Keratinocyte (primary cell): ENCODE data around the gene MTHFR. TPM values are rescaled to one million over a fixed set of nuclear protein-coding genes. Genes with fewer than 3 reads are reported as not detected.

Source experiments
- DNase-seq: peaks from one replicate; pipeline ENCODE4 v3.0.0-alpha.2; 2011; ENCODE audit warnings: low read depth, missing footprints, low spot score
- FAIRE-seq: peaks from 2 replicates; lab custom pipeline; 2011; peaks lifted over from hg19 to GRCh38; lab: Jason Lieb, UNC
- H2AFZ ChIP-seq: 2 replicates; pipeline ENCODE4 v1.6.0; 2012; ENCODE audit warnings: low read length, control low read depth, inconsistent platforms; ENCODE audit not compliant: control insufficient read depth
- H3K27ac ChIP-seq: 2 replicates; pipeline ENCODE4 v1.5.1; 2011; ENCODE audit warnings: low read length; ENCODE audit not compliant: control insufficient read depth, insufficient read depth
- H3K27me3 ChIP-seq: 3 replicates; pipeline ENCODE4 v1.6.0; 2011; ENCODE audit warnings: low read length; ENCODE audit not compliant: control insufficient read depth, insufficient read depth; ENCODE audit errors: extremely low read depth
- H3K36me3 ChIP-seq, 2 experiments: 2 replicates in 1 of 2; 3 replicates in 1 of 2; pipeline ENCODE4 v1.5.1; 2011; ENCODE audit warnings: low read length in 2 of 2, mild to moderate bottlenecking in 1 of 2; ENCODE audit not compliant: control insufficient read depth in 2 of 2, insufficient read depth in 2 of 2; ENCODE audit errors: extremely low read depth in 1 of 2
- H3K4me1 ChIP-seq: 3 replicates; pipeline ENCODE4 v1.5.1; 2011; ENCODE audit warnings: low read length; ENCODE audit not compliant: control insufficient read depth, insufficient read depth; ENCODE audit errors: extremely low read depth
- H3K4me2 ChIP-seq: 3 replicates; pipeline ENCODE4 v1.6.0; 2011; ENCODE audit warnings: low read depth, low read length; ENCODE audit not compliant: control insufficient read depth, insufficient read depth; ENCODE audit errors: extremely low read depth
- H3K4me3 ChIP-seq, 3 experiments: fragments of 200-600 bp in 1 of 3; sonication (generic) in 1 of 3; 2 replicates in 2 of 3; 3 replicates in 1 of 3; pipeline ENCODE4 v1.5.1; 2011 to 2016; ENCODE audit warnings: low read length in 3 of 3, mild to moderate bottlenecking in 3 of 3, control low read depth in 2 of 3, inconsistent platforms in 1 of 3, low read depth in 1 of 3, mixed read lengths in 1 of 3, mixed run types in 1 of 3, moderate library complexity in 1 of 3; ENCODE audit not compliant: control insufficient read depth in 2 of 3, insufficient read depth in 2 of 3; ENCODE audit errors: extremely low read depth in 1 of 3
- H3K79me2 ChIP-seq: 2 replicates; pipeline ENCODE4 v1.6.0; 2012; ENCODE audit warnings: low read length; ENCODE audit not compliant: control insufficient read depth, insufficient read depth
- H3K9ac ChIP-seq: 3 replicates; pipeline ENCODE4 v1.6.0; 2011; ENCODE audit warnings: low read length; ENCODE audit not compliant: control insufficient read depth, insufficient read depth; ENCODE audit errors: extremely low read depth
- H3K9me1 ChIP-seq: 3 replicates; pipeline ENCODE4 v1.6.0; 2011; ENCODE audit warnings: low read length; ENCODE audit not compliant: control insufficient read depth, insufficient read depth; ENCODE audit errors: extremely low read depth
- H3K9me3 ChIP-seq: 2 replicates; pipeline ENCODE4 v1.5.1; 2012; ENCODE audit warnings: low read depth, low read length; ENCODE audit not compliant: control insufficient read depth
- H4K20me1 ChIP-seq: 3 replicates; pipeline ENCODE4 v1.6.0; 2011; ENCODE audit warnings: low read length; ENCODE audit not compliant: control insufficient read depth, insufficient read depth; ENCODE audit errors: extremely low read depth
- CTCF ChIP-seq, 3 experiments: IDR thresholded peaks in 1 of 3; conservative IDR thresholded peaks in 1 of 3; optimal IDR thresholded peaks in 1 of 3; 2 replicates in 2 of 3; 3 replicates in 1 of 3; pipeline versions ENCODE3 to v1.5.1; 2011; ENCODE audit warnings: low read length in 3 of 3, mild to moderate bottlenecking in 3 of 3, moderate library complexity in 2 of 3, control low read depth in 1 of 3, inconsistent platforms in 1 of 3; ENCODE audit not compliant: insufficient read depth in 2 of 3; ENCODE audit errors: extremely low read depth in 1 of 3
- EZH2 ChIP-seq: IDR thresholded peaks from one replicate; pipeline ENCODE4 v1.6.1; 2012; ENCODE audit warnings: inconsistent platforms, mild to moderate bottlenecking, low read length, moderate library complexity
- dilution Hi-C: fragments of 300-500 bp; cut with MboI; formaldehyde crosslinking; loops from one replicate; pipeline ENCODE4 v1.7.0; 2020; ENCODE audit warnings: low sequenced_read_pairs; ENCODE audit not compliant: extremely low pct_ligation_motif_present
- polyA plus RNA-seq, 5 experiments: library from polyadenylated mRNA; depleted of rRNA in 3 of 5; stranded (reverse) in 3 of 5; stranded (forward) in 1 of 5; unstranded in 1 of 5; fragments of >200 nt; gene quantifications; 1 replicate in 1 of 5; 2 replicates in 3 of 5; 3 replicates in 1 of 5; pipeline versions ENCODE4 v1.2.1 to v1.2.3, GENCODE V29; 2011 to 2012; ENCODE audit warnings: missing spikeins in 2 of 5, low read depth in 1 of 5, low replicate concordance in 1 of 5

The MTHFR gene
- polyA plus RNA-seq, 1 donor (not counting 4 experiments of a cell fraction or from before 2014, with no cell fraction given) = 5.2 TPM

GRCh38 chr1:11741482-11741881 is 64.3 kb downstream of the MTHFR start:
- Histone ChIP-seq H3K4me3 (no peak overlapping the region), H3K9ac (no peak overlapping the region), H3K79me2 (peaks cover 17% of the 10 kb centered on the region), H3K9me1 (no peaks in the 10 kb centered on the region), H3K27ac (no peak overlapping the region), H3K4me2 (no peak overlapping the region), H2AFZ (no peak overlapping the region), H3K36me3 (peaks cover 8 to 12% of the 10 kb centered on the region in 2 experiments), H3K27me3 (no peaks in the 10 kb centered on the region), H3K9me3 (no peaks in the 10 kb centered on the region), H3K4me1 (peaks cover 22% of the 10 kb centered on the region), H4K20me1 (no peaks in the 10 kb centered on the region)
- DNase-seq (no peak), FAIRE-seq (no peak)
- dilution Hi-C loops = no loop called here
- TF ChIP-seq EZH2 = no peak
- no peak for TF ChIP-seq CTCF (optimal IDR thresholded peaks at IDR 0.05 in 1 of 3, IDR thresholded peaks at IDR 0.05 in 1 of 3, conservative IDR thresholded peaks at IDR 0.05 in 1 of 3; ENCODE audit: extremely low read depth in 1 of 3, insufficient read depth in 2 of 3, low read length in 3 of 3)

- dilution Hi-C loops = no loop called here
- FAIRE-seq (no peak), DNase-seq (no peak)
- H3K9ac ChIP-seq = no peak overlapping the region
- H3K9me1 ChIP-seq = no peaks in the 10 kb centered on the region
- H3K27ac ChIP-seq = no peak overlapping the region
- no peaks in the 10 kb centered on the region for H3K27me3 ChIP-seq
- H3K4me2 ChIP-seq = no peak overlapping the region
- H3K9me3 ChIP-seq = no peaks in the 10 kb centered on the region
- H3K36me3 ChIP-seq = peaks cover 4 to 8% of the 10 kb centered on the region in 2 experiments
- H4K20me1 ChIP-seq = no peaks in the 10 kb centered on the region
- peaks cover 17% of the 10 kb centered on the region for H3K79me2 ChIP-seq
- no peak overlapping the region for H3K4me3 ChIP-seq
- peaks cover 25% of the 10 kb centered on the region for H3K4me1 ChIP-seq
- H2AFZ ChIP-seq = no peak overlapping the region
- TF ChIP-seq EZH2 (no peak), CTCF (optimal IDR thresholded peaks at IDR 0.05 in 1 of 3, IDR thresholded peaks at IDR 0.05 in 1 of 3, conservative IDR thresholded peaks at IDR 0.05 in 1 of 3; ENCODE audit: extremely low read depth in 1 of 3, insufficient read depth in 2 of 3, low read length in 3 of 3) (no peak)
These were observed 65.2 kb downstream of the MTHFR start for GRCh38 chr1:11740258-11741192.
